Measurements from ENCODE around the gene DSE.
A peak's percentile ranks its signal among the peaks of the same experiment; 100 is the strongest.

DSE gene

DNA sequence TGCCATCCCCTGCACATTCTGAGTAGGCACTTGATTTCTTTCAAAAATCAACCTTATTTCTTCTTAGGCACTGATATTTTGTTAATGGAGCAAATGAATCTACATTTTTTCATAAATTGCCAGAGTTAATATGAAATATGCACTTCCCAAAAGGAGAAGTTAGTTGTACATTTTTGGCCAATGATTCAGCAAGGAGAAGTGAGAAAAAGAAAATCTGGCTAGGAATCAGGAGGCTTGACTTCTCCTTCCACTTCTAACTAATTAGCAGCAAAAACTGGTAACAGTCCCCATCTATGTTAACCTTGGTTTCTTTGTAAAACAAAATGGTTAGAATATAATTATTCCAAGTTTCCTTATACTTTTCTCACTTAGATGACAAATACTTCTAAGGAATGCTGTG is 7.0 kb upstream of the DSE start:
- no peak for DNase-seq

DNA sequence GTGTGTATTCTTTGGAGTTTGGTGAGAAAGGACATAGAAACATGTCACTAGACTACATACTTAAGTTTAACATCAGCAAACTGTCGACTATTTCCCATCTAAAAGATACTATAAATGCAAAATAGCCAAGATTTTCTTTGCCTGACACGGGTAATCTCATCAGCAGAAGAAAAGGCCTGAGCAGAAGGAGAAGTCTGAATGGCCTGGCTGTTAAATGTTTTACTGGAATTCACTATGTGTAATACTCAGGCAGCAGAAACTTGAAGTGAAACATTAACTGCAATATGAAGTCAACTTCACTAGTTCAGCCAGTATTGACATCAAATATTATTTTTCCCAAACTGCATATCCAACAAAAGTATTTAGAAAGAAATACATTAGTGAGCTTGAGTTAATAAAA is 6.4 kb upstream of the DSE start:
- DNase-seq, result no peak

DNA sequence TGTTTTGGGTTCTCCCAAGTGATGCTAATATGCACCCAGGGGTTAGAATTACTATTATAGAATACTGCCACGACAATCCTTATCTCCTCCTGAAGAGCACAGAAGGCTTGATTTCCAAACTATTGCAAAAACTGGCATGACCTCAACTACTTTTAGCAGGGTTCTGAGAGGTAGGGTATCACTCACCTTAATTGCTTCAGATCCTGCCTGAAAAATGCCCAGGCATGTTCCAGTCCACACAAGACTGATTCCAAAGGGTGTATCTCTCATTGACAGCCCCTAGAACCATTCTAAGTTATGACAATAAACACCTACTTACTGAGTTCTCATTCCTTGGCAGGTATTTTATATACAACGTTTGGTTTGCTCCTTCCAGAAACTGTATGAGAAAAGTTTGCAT is 5.0 kb upstream of the DSE start:
- no peak for DNase-seq

DNA sequence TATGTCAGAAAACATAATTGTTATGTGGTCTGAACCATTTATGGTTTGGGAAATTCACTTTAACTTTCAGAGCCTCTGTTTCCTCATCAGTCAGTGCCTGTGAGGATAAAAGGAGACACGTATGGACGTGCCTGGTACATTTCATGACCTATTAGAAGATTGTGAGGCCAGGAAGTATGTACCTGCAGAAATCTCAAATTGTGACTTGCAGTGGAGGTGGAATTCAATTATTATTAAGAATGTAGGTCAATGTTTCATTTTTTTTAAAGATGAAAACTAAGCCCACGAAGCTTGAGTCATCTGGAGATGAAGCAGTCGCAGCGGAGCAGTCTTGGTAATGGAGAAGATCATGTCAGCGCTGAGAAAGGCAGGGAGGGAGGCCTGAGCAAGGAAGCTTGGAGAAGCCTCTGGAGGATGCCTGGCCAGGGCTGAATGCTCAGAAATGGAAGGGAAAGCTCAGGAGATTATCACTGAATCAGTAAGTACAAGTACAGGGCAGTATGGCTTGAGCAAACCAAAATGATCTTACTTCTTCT is 3.9 kb upstream of the DSE start:
- DNase-seq, result no peak

DNA sequence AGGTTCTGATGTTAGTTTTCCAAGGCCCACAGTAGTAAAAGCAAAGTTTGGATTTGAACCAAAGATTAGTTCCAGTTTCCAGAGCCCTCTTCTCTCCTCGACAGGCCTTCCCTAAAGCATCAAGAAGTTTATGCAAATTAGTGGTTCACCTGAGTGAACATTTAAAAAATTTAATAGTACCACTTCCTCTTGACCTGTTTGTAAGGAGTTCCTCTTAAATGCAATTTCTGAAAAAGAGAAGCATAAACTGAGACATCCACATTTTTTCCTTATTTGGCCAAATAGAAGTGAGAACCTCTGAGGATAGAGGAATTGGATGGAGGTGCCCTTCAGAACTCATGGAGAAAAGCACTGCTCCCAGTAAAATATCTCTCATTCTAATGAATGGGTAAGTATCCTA is 1.2 kb upstream of the DSE start:
- DNase-seq, result no peak

DNA sequence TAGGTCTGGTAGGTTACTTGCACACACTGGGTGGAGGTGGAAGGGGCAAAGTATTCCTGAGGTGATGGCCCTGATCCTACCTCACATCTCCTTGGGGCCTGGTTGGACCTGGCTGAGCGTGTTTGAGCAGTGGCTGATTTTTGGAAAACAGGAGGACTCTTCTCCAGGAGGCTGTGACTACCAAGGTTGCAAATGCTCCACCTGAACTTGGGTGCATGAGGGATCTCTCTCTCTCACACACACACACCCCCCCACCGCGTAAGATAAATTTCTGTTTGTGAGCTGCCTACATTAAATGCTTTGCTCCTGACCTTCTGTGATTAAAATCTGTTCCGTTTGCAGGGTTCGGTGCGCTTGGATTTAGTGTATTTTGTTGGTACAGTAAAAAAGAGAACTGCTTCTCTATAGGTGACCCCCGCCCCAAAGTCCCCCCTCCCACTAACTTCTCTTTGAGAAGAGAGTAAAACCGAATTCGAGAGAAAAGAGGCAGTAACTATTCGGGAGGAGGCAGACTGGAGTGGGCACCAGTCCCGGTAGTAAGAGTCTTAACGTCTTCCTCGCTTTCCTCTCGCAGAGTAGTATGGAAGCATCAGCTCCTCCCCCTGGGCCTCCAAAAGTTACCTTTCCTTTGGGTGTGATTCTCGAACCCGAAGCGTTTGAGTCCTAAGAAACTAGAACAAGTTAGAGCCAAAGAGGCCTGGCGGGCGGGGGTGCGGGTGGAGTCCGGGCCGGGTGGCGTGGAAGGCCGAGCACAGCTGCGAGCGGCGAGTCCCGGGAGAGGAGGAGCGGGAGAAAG is 585 bp upstream of the DSE start:
- no peak for DNase-seq

DNA sequence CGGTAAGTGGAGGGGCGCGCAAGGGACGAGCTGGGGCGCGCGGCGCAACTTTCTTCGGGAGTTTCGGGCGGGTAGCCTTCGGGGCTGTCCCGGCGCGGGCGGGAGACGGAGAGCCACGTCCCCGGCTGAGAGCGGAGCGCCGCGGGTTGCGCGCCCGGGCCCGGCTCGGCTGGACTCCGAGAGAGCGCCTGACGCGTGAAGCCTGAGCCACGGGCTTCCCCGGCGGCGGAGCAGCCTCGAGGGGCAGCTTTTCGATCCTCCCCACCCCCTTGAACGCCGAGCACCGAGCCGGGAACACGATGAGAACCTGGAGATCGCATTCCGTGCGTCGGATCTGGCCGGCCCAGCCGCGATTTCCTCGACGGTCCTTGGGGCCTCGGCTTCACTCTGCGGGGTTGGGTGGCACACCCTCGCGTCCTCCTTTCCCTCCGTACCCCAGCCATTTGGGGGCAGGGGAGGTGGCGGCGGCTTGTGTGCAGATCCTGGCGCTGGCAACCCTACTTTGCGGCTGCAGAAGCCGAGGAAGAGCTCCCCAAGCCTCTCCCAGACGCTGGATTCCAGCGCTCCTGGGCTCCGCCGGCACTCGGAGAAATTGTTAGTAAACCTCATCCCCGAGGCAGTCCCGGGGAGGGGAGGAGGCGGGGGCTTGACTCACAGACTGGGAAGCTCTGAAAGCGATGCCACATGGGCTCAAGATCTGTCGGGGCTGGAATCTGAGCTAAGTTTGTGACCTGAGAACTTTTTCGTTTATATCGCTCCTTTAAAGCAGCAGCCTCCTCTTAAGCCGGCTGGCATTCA is 572 bp downstream of the DSE start:
- peak; percentile 36 for DNase-seq

DNA sequence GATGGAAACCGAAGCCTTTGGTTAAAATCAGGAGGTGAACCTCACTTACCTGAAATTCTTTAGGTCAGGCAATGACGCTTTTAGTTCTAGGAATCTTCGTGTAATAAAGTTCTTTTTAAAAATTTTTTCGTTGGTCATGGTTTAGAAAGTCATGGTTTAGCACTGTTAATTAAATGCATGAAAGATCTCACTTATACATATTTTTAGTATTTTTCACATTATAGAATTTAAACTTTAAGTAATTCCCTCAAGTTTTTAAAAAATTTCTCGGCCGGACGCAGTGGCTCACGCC is 1.1 kb downstream of the DSE start:
- no peak for DNase-seq

DNA sequence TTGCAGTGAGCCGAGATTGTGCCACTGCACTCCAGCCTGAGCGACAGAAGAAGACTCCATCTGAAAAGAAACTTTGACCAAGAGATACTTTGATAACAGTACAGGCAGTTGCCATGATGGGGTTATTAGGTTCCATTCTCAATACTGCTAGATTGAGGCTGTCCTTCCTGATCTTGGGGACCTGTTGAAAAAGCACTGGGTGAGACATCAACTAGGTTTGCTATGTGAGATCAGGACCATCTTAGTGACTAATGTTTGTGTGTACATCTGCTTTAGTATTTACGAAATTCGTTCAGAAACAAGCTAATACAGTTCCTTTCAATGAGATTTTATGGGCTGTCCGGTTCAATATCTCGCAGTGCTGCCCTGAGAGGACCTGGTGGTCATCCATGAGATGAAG is 2.6 kb downstream of the DSE start:
- DNase-seq, result no peak

DNA sequence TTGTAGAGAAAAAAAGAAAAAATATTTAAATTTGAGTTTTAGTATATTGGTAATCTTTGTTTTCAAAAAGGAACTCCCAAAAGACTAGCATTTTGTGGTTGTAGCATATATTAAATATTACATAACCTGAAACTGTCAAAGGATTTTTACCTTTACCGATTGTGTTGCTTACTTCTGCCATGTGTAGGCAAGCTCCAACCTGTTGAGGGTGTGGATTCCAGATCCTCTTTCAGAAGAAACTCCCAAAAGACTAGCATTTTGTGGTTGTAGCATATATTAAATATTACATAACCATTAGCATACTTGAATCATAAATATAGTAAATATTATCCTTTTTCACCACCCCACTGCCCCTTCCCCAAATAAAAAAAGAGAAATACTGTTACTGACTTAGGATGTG is 3.2 kb downstream of the DSE start:
- DNase-seq, result no peak

DNA sequence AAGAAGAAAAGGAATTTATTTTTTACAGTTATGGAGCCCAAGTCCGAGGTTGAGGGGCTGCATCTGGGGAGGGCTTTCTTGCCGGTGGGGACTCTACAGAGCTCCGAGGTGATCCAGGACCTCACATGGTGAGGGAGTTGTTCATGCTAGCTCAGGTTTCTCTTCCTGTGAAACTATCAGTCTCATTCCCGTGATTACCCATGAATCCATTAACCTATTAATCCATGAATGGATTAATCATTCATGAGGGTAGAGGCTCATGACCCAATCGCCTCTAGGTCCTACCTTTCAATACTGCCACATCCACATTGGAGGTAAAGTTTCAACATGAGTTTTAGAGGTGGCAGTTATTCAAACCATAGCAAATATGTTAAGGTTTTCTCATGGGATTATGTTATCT is 3.8 kb downstream of the DSE start:
- DNase-seq, result no peak

DNA sequence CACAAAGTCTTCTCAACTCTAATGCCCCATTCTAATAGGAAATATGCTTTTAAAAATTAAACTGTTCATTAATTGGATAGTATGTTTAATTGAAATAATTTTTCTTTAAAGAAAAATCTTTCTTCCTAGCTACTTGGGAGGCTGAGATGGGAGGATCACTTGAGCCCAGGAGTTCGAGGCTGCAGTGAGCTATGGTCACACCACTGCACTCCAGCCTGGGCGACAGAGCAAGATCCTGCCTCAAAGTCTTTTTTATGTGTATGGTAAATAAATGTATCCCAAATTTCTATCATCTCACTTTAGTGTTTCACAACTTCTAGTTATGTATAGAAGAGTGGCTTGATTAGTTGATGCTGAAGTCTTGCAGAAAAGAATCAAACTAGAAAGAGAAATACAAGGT is 4.5 kb downstream of the DSE start:
- no peak for DNase-seq

DNA sequence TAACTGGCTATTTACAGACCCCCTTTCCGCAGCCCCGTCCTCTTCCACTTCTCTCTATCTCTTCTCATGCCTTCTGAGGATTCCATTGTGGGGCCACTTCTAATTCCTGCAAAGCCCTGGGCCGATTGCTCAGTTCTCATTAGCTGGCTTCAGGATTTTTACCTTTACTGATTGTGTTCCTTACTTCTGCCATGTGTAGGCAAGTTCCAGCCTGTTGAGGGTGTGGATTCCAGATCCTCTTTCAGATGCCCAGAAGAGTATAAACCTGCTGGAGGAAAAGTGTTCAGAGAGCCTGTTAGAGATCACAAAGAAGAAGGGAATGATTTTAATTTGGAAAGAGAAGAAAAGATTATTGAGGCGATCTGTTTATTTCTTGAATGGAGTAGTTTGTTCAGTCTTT is 5.4 kb downstream of the DSE start:
- no peak for DNase-seq

DNA sequence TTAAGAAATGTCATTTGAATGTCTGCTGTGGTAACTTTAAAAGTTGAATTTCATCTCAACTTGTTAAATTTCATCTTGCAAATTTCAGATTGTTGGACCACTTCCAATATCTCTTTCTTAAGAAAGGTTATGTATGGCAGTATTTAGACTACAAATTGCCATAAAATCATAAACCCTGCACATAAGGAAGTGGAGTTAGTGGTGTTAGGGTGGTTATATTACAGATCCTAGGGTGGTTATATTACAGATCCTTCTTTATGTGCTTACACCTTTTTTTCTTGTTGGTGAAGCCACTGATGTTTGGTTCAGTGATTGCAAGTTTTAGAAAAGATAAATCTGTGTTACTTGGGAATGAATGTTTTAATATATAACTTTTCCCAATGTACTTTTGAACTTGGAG is 9.0 kb downstream of the DSE start:
- no peak for DNase-seq

DNA sequence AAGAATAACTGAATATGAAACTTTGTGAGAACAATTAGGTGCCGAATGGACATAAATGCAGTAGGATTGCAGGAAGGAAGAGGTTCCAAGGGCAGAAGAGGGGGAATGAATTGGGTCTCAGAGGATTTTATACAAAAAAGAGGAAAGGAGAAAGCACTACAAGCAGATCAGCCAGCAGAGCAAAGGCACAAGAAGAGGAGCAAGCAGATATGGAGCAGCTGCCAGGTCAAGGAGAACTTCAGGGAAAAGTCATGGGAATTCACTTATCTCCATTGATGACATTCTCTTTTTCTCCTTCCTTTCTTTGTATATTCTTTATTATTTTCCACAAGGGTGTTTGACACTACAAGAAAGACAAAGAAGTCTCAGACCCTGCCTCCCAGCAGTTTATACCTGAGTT is 9.6 kb downstream of the DSE start:
- DNase-seq, result no peak

DNA sequence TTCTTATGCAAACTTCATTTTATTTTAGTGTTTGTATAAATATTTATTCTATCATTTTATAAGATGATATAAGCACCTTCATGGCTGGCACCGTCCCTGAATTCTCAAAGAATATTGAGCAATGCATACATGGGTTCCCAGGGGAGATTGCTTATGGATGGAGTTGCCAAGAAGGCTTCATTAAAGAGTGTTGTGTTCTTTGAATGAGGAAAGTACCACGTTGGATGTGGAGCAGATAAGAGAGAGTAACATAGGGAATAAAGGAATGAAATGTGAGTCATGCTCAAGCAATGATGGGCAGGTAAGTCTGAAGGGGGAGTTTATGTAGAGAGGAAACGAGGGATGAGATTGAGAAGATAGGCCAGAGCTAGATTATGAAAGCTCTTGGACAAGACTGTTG is 10.3 kb downstream of the DSE start:
- no peak for DNase-seq

DNA sequence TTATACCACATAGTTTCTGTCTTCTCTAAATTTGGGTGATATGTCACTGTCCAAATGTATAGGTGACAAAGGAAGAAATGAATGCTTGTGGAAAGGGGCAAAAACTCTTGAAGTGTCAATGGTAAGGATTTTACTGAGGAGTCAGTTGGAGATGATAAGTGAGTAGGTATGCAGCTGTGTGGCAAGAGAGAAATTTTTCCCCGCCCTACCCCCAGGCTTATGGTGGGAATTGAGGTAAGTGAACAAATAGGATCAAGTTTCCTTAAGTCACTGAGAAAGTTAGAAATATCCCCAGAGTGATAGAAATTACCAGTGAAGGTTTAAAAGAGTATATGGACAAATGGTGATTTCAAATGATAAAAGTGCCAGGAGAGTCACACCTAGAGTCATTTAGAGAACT is 11.8 kb downstream of the DSE start:
- no peak for DNase-seq

DNA sequence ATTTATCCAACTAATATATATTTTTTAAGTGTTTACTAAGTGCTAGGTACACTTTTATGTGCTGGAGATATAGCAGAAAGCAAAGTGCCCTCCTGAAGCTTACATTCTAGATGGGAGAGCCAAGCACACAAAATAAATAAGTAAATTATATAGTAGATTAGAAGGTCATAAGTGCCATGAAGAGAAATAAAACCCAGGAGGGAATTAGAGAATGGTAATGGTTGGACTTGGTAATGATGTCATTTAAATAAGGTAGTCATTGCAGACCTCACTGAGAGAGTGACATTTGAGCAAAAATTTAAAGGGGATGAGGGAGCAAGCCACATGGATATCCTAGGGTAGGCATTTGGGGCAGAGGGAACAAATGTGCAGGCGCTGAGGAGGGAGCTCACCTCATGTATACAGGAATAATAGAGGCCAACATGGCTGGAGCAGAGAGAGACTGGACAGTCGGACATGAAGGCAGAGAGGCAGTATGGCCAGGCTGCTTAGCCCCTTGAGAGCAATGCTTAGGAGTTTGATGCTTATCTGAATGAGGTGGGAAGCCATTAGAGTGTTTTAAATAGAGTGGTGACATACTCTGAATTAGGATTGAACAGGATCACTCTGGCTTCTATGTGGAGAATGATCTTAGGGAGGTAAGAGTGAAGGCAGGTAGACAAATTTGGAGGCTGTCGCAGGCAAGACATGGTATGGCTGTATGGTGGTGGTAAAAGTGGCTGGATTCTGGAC is 14.1 kb downstream of the DSE start:
- no peak for DNase-seq

DNA sequence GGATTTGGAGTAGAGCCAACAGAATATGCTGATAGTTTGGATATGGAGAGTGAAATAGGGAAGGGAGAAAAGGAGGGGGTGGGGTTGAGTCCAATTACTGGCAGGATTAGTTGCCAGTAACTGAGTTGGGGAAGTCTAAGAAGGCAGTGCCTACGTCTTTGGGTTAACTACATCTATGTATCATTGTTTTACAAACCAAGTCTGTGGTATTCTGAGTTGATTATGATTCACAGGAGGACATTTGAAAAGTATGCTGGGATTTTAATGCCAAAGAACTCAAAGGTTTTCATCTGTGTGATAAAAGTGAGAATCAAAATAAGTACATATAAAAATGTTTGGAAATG is 14.7 kb downstream of the DSE start:
- no peak for DNase-seq

DNA sequence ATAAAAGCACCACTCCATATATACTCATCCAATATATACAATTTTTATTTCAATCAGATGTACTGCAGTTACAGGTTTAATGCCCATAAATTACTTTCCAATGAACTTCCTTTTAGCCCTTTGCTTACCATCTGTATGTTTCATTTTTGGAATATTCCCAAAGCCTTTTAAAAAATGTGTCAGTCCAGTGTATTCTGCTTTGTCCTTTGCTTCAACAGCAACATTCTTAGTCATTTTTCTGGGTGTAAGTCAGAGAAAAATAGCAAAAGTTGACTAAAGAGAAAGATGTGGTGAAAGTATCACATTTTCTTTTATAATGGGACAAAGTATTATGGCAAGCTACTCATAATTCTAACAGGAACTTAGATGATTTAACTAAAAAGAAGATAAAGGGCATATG is 15.2 kb downstream of the DSE start:
- no peak for DNase-seq

DNA sequence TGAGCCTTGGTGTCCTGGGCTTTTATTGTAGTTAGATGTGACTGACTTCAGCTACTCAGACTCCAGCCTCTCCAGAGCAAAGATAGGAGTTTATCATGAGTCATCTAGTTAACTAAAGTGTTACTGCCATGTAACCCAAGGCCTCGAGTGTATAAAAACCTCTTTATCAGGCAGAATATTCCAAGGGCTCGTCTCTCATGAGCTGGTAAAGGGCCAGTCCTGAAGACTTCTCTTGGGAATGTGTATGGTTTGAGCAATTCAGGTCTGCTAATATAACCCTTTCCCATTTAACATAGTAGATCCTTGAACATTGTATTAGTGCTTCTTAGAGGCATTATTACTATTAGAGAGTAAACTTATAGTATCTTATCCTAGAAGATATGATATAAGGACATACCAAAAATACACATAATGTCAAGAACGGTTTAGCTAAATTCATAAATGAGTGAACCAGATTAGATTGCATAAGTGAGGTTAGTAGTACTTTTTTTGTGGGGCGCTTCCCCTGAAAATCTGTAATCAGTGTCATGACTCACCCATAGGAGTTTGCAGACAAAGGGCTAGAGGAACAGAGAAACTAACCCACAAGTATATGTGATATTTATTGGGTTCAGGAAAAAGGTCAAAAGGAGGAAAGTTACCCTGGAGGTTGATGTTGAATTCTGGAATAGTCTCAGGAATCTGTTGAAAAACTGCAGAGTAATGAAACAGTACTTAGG is 16.0 kb downstream of the DSE start:
- DNase-seq, result no peak

DNA sequence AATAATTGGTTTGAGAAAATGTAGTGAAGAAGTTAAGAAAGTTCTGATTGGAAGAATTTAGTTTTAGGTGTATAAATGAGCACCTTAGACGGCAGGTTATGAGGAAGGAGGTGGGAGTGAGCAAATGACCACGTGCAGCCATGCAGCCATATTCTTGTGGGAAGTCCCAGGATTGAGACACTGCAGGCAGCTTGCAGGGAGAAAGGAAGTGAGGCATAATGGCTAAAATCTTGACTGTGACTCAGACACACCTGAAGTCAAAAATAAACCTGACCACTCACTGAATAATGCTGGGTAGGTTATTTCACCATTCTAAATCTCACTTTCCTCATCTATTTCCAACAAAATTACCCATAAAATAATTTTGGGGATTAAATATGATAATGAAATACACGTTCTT is 16.6 kb downstream of the DSE start:
- no peak for DNase-seq

DNA sequence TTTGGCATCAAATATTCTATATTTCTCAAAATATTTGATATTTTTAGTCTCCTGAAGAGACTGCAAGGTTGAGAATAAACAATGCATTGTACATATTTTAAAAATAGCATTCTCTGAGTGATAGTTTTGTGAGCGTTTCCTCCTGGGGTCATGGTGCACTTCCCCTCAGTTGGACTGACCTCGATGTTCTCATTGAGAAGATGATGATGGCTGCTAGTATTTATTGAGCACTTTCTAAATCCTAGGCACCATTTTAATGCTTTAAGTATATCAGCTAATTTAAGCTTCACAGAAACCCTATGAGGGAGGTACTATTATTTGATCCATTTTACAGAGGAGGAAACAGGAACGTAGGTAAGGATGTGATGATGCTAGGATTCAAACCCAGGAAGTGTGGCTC is 18.2 kb downstream of the DSE start:
- DNase-seq, result no peak

Measured in stimulated activated CD4-positive, alpha-beta T cell treated with anti-CD3 and anti-CD28 coated beads, Interleukin-4, amount 100 ng/mL, for 1 hour (primary cell).